ENCODE data around the gene CRTC1. TPM values are rescaled to one million over a fixed set of nuclear protein-coding genes. Genes with fewer than 3 reads are reported as not detected.

Gene CRTC1
- total RNA-seq, 1 donor from 2014 or later = 17.5 TPM

DNA sequence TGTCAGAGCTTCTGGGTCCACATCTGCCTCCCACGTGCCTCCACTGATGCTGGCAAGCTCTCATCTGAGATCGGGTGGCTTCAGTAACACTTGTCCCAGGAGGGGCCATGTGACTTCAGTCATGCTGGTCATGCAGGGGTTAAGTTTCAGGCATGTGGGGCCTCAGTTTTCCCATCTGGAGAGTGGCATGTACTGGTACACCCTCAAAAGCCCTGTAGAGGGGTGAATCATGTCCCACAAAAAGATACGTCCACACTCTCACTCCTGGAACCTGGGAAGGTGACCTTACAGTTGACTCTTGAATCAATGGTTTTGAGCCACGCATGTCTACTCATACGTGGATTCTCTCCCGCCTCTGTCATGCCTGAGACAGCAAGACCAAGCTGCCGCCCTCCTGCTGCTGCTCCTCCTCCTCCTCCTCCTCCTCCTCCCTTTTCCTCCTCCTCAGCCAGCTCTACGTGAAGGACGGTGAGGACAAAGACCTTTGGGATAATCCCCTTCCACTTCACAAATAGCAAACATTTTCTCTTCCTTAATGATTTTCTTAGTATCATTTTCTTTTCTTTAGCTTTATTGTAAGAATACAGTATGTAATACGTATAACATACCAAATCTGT lies 54.0 kb downstream of the CRTC1 start:
- DNase-seq (ENCODE audit: low spot score) (no peak), ATAC-seq (no peak)
- intact Hi-C loops (cut with DNase I) = no loop called here

DNA sequence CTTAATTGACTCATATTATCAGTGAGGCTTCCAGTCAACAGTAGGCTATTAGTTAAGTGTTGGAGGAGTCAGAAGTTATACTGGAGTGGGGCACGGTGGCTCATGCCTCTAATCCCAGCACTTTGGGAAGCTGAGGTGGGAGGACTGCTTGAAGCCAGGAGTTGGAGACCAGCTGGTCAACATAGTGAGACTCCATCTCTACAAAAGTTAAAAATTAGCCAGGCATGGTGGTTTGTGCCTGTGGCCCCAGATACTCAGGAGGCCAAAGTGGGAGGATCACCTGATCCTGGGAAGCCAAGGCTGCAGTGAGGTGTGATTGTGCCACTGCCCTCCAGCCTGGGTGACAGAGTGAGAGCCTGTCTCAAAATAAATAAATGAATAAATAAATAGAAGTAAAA lies 54.5 kb downstream of the CRTC1 start:
- intact Hi-C loops (cut with DNase I) = no loop called here
- ATAC-seq (no peak), DNase-seq (ENCODE audit: low spot score) (no peak)

DNA sequence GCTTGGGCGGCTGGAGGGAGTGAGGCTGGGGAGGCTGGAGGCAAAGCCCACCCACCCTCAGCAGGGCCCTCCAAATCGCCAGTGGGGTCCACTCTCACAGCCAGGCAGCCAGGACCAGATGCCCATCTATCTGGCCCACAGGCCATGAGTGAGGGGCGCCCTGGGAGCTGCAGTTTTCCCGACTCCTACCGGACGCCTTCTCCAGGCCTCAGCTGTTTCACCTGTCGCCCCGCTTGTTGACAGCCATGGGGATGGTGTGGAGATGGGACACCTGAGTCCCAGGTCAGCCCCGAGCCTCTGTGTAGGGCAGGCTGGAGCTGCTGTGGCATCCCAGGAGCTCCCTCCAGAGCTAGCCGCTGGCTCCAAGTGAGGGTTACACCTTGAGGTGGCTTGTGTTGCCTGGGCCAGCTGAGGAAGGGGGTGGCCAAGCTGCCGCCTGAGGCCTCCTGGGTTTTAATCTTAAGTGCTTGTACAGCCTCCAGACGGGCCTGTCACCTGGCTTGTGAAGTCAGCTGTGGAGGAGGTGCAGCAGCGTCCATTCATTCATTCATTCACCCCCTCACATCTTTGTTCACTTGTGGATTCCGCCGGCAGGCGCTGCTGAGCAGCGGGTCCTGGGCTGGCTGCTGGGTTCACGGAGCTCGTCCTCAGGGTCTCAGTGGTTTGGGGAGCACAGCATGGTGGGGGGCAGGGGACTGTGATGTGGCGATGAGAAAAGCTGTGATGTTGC lies 55.6 kb downstream of the CRTC1 start:
- ATAC-seq (no peak), DNase-seq (ENCODE audit: low spot score) (no peak)
- intact Hi-C loops (cut with DNase I) = no loop called here

DNA sequence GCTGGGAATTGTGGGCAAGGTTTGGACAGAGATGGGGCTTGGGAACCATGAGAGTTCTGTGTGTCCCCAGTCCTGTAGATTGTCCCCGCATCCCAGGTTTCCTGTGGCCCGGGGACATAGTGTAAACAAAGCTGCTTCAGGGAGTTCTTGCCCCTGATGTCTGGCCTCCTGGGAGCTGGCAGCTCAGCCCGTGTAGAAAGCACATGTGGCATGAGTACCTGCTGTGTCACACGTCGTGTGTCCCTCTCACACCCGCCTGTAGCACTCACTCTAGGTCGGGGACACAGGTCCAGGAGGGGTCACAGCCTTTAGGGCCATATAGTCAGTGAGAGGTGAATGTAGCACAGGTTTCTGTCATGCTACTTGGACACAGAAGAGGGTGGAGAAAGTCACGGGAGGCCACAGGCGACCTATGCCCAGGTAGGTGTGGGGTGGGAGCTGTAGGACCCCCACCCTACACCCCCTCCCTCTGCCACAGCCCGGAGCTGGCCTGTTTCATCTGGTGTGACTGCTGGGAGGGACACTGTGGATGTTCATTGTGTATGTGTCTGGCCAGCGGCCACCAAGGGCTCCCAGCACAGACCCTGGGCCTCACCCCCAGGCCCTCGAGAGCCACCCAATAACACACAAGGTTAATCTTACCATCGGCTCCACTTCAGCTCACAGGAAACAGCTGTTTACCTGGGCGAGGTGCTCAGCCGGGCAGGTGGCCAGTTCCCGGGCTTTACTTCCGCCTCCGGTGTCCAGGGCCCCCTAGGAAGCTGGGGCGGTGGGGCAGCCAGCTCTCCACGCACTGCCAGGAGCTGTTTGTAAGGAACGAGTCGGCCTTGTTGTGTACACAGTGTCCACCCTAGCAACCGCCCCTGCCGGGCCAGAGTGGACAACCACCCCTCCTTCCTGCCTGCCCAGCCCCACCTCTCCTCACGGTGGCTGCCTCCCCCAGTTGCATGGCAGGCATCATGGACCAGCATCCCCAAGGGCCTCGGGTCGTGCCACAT lies 57.9 kb downstream of the CRTC1 start:
- intact Hi-C loops (cut with DNase I) = no loop called here
- ATAC-seq (no peak), DNase-seq (ENCODE audit: low spot score) (no peak)

DNA sequence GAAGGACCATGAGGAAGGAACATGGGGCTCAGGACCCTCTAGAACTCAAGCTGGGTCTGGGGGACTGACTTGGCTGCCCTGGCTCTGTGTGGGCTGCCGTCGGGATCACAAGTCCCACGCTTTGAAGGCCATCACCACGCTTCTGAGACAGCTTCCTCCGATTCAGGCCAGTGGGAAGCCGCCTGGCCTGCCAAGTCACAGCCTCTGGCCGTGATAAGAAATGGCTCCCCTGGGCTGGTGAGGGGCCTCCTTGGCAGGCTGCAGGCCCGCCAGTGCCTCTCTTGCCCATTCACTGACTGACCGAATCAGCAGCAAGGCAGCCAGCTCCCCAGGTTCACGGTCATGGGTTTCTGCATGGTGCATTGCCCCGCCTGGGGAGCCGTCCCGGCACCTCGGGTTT lies 58.8 kb downstream of the CRTC1 start:
- ATAC-seq = no peak
- intact Hi-C loops (cut with DNase I) = no loop called here
- no peak for DNase-seq (ENCODE audit: low spot score)

DNA sequence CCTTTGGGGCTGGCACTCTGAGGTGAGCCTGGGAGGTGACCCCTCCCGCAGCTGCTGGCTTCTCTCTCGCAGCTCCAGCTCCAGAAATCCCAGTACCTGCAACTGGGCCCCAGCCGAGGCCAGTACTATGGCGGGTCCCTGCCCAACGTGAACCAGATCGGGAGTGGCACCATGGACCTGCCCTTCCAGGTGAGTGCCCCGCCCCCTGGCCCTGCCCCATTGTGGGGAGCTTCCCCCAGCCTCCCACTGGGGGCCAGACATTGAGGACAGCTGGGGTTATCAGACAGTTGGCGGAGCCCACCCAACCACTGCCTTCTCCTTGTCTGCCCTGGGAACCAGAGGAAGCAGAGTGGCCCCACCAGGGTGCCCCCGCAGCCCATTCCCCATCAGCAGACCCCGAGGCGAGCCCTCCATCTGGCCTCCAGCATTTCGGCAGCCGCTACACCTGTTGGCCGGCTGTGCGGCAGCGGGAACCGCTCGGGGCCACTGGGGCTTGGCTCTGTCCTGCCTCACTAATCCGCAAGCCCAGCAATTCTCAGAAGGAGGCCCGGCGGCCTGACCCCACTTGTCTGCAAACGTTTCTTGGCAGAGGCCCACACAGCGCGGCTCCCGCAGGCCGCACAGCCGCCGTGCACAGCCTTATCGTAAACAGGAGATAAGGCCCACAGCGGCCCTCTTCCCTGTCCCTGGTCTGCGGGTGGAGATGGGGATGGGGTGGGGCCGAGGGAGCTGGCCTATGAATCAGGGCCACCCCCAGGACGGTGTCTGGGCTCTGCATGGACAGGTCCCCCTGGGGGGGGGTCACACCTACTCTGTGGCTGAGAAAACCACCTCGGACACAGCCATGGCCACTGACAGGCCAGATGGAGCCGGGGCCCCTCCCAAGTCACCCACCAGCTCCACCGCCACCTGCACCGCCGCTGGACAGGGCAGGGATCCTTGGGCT lies 59.6 kb downstream of the CRTC1 start:
- peak; percentile 83 for ATAC-seq
- DNase-seq (ENCODE audit: low spot score) = peak; percentile 77
- intact Hi-C loops (cut with DNase I) = no loop called here

DNA sequence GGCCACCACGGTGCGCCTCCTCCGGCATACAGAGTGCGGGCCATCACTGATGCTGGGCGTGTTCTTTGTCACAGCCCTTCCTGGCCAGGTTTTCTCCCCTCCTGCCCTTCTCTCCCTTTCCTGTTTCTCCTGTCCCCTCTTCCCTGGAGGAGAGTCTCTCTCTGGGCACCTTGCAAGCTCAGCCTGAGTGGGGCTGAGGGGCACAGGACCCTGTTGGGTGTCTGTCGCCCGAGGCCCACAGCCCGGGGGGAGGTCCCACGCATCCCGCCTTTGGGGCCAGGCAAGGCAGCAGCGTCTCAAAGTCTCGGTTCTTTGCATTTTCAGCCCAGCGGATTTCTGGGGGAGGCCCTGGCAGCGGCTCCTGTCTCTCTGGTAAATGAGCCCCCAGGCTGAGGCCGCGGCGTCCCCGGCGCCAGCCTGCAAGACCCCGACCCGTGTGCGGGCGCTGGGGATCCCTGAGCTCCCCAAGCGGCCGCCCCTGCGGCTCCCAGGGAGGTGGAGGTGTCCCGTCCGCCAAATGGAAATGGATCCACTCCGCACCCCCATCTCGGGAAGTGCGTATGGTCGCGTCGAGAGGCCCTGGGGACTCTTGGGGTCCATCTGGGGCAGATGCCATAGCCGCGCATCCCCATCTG lies 60.4 kb downstream of the CRTC1 start:
- DNase-seq (ENCODE audit: low spot score) (no peak), ATAC-seq (peak; percentile 29)
- intact Hi-C loops (cut with DNase I) = no loop called here

DNA sequence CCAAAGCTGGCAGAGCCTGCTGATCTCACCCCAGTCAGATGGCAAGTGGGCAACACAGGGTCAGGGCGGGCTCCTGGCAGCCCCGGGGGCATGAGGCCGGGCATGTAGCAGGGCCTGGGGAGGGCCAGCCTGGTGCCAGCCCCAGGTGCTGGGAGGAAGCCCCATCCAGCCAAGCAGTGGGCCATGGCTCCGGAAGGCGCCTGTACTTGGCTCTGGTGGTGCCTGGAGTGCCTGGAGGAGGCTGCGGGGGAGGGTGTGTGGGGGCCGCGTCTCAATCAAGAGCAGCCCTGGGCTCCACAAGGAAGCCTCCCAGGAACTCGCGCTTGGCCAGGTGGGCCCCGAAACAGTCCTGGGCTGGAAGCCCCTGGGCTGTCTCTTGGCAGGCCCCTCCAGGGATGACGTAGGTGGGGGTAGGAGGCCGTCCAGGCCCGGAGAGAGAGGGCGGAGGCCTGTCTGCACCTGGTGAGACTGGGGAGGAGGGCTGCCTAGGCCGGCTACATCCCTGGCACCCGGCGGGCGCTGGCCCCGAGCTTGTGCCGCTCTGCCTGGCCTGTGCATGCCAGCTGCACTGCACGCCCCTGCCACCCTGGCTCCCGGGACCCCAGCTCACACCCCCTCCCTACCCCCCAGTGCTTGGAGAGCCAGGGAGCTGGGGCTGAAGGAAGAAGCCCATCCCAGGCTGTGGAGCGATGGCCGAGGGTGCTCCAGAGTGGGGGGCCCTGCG lies 61.7 kb downstream of the CRTC1 start:
- DNase-seq (ENCODE audit: low spot score) (no peak), ATAC-seq (no peak)
- intact Hi-C loops (cut with DNase I) = no loop called here

DNA sequence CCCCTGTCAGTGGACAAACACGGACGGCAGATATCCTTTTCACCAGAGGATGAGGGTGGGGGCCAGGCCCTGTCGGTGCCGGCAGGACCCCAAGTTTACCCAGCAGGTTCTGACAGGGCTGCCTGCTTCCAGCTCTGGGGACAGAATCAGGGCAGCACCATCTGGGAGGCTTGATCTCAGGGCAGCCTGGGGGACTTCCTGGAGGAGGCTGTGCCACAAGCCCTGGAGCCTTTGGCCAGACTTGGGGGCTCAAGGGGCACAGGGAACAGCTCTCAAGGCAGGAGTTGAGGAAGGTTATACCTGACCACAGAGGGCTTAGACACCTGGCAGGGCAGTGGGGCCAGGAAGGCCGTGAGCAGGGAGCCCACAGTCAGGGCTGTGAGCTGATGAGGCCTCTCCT lies 62.5 kb downstream of the CRTC1 start:
- DNase-seq (ENCODE audit: low spot score) = no peak
- intact Hi-C loops (cut with DNase I) = no loop called here
- no peak for ATAC-seq

DNA sequence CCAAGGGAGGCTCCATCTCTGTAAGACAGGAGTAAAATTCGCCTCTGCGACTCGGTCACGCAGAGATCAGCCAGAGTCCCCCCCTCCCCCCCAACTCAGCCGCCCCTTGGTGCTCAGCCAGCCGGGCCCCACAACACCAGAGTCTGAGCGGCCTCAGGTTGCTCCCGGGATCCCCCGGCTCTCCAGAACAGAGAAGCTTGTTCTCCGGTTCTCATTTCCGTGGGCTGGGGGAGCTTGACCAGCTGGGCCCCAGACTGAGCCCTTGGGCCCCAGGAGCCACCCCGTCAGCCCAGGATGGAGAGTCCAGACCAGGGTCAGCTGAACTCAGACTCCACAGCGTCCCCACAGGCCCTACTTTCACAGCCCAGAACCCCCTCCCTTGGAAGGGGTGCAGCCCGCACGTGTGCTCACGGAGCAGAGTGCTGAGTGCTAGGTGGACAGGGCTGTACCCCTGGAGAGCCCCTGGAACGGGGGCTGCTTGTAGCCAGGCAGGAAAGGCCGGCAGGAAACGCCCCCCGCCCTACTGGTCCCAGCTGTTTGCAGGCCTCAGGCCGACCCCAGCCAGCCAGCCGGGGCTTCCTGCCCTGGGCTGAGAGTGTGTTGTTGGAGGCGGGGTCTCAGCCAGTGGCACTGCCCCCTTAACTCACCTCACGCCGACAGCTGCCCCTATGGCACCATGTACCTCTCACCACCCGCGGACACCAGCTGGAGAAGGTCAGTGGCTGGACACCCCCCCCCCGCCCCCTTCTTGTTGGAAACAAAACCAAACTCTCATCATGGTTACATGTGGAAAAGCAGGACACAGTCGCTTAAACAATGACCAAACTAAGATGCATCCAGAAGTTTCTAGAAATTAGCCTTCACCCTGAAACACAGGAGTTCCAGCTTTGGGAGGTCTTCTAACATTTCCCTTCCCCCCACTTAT lies 63.2 kb downstream of the CRTC1 start:
- DNase-seq (ENCODE audit: low spot score) = no peak

DNA sequence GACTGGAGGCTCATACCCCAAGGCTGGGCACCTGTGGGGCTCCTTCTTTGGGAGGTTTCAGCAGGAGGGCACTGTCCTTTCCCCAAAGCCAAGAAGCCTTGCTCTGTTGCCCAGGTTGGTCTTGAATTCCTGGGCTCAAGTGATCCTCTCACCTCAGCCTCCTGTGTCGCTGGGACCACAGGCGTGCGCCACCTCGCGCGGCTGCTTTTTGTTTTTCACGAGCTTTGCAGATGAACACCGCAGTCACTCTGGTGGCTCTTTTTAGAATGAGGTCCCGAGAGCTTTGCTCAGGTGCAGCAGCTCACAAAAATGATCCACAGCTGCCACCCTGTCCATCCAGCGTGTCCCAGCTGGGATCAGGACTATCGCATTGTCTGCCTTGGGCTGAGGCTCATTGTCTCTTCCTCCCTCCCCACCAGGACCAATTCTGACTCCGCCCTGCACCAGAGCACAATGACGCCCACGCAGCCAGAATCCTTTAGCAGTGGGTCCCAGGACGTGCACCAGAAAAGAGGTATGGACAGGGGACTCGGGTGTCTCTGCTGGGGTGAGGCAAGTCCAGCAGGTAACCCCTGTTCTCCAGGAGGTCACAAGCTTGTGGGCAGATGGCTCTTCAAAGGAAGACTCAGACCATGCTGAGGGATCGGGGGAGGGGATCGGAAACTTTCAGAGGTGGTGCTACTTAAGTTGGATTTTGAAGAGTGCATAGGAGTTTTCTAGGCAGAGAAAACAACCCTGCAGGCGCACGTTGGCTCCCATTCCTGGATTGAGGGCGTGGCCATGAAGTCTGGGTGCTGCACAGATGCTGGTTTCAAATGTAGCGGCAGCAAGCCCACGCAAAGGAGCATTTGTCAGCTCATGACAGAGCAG lies 66.1 kb downstream of the CRTC1 start:
- DNase-seq (ENCODE audit: low spot score) = no peak
- intact Hi-C loops (cut with DNase I) = no loop called here

More for the DNA sequence above, 63.2 kb downstream of the CRTC1 start:
- intact Hi-C loops (cut with DNase I) = no loop called here
- ATAC-seq = no peak

DNA sequence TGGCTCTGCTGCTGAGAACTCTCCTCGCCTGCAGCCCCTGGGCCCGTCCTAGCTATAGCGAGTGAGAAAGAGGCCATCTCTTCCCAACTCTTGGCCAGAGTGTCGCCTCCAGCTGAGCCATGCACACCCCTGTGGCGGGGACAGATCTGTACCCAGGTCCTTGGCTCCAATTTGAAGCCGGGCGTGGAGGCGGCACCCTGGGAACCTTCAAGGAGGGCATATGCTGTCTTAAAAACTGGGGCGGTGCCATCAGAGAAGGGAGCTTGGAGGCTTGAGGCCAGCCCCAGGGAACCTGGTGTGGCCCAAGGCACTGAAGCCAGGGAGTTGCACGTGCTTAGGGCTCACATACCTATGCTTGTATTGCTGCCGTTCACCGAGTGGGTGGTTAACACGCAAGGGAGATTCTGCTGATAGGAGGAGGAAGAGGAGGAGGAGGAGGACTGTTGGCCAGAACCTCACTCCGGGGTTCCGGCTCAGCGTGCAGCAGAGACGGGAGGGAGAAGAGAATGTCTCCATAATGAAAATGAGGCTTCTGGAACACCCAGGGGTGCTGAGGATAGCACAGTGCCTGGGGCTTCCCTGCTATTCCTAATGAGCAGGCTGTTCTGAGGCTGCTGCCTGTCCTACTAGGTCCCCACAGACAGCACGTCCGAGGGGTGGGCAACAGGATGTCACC lies 67.0 kb downstream of the CRTC1 start:
- ATAC-seq (no peak), DNase-seq (ENCODE audit: low spot score) (no peak)
- intact Hi-C loops (cut with DNase I) = no loop called here

More for the DNA sequence above, 66.1 kb downstream of the CRTC1 start:
- ATAC-seq = no peak

DNA sequence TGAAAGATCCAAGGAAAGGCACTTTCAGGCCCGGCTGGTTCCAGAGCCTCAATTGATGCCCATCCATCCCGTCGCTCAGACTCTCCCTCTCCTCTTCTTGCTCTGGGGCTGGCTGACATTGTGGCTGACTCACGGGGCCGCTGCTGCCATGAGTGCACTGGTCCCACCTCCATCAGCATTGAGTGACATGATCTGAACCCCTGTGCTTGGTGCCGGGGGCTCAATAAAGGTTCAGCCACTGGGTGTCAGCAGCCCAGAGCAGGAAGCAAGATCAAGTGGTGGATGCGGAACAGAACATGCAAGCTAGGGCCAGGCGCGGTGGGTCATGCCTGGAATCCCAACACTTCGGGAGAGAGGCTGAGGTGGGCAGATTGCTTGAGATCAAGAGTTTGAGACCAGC lies 68.1 kb downstream of the CRTC1 start:
- ATAC-seq (no peak), DNase-seq (ENCODE audit: low spot score) (no peak)
- intact Hi-C loops (cut with DNase I) = no loop called here

DNA sequence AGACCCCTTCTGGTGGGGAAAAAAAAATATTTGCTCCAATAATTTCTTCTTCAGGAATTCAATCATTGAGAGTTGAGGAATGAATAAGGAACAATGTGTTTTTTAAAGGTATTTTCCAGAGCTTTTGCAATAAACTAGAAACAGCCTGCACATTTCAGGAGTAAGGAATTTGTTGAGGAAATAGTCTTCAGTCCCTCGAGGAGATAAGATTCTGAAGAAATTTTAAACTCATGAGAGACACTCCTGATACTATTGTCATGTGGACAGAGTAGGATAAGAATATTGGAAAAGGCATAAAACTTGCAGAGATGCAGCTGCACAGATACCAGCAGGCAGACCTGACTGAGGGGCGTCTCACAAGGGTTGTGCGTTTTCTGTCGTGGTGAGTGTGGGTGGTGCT lies 71.0 kb downstream of the CRTC1 start:
- DNase-seq (ENCODE audit: low spot score) (no peak), ATAC-seq (no peak)
- intact Hi-C loops (cut with DNase I) = no loop called here

DNA sequence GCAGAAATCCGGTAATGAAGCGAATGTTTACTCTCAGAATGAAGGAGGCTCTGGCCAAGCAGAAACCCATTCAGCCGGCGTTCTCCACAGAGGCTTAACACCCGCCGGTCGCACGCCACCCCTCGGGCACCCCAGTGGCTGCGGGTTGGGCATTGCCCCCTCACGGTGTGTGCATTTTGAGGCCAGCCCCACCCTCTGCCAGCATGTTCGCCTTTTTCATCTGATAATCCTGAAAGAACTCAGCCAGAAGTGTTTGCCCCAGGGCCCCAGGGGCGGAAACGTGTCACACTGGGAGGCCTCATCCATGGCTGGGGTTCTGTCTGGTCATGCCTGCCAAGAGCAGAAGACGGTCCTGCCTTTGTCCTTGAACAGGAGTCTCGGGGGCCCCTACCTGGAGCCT lies 73.4 kb downstream of the CRTC1 start:
- ATAC-seq = no peak
- DNase-seq (ENCODE audit: low spot score) = no peak
- intact Hi-C loops (cut with DNase I) = no loop called here

All from sciatic nerve (tissue), 2 donors.